Breast epithelium (tissue), 3 donors: Measurements from ENCODE around the gene PKN1.

ENCODE experiments used
- POLR2A ChIP-seq: fragments of 450-650 bp; IDR thresholded peaks from one replicate; pipeline ENCODE4 v1.6.1; 2016; ENCODE audit warnings: antibody characterized with exemption, mild to moderate bottlenecking, moderate library complexity
- TF ChIP-seq, protein P1 (sequence below), 3 donors: fragments of 450-650 bp; IDR thresholded peaks; one replicate each; pipeline ENCODE4 v1.5.1; 2016 to 2017; ENCODE audit warnings: antibody characterized with exemption in 3 of 3, mild to moderate bottlenecking in 3 of 3, moderate library complexity in 3 of 3

DNA sequence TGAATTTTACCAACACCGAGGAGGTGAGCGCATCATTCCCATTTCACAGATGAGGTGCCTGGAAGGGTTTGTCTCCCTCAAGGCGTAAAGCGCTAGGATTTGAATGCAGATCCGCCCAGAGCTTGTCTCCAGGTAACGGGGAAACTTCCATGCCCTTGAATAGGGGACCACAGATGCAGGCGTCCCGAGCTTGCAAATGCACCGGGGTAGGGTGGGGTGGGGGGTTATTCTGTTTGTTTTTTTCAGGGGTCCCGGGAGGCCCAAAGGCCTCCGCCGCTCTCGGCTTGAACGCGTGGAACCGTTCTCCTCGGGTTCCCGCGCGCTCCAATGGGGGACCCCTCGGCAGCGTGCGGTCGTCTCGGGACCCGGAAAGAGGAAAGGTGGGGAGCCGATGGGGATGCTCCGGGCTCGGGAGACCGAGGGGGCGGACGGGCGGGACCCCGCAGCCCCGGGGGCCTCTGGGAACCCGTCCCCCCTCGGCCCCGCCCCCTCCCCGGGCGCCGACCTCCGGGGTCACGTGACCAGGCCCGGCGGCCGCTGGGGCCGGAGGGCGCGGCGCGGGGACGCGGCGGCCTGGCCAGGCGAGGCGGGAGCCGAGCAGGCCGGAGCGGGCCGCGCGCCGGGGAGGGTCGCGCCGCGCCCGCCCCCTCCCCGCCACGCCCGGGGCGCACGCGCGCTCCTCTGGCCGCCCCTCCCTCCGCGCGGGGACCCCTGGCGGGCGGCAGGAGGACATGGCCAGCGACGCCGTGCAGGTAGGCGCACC lies at the start of gene PKN1:
- TF ChIP-seq, protein P1, sequence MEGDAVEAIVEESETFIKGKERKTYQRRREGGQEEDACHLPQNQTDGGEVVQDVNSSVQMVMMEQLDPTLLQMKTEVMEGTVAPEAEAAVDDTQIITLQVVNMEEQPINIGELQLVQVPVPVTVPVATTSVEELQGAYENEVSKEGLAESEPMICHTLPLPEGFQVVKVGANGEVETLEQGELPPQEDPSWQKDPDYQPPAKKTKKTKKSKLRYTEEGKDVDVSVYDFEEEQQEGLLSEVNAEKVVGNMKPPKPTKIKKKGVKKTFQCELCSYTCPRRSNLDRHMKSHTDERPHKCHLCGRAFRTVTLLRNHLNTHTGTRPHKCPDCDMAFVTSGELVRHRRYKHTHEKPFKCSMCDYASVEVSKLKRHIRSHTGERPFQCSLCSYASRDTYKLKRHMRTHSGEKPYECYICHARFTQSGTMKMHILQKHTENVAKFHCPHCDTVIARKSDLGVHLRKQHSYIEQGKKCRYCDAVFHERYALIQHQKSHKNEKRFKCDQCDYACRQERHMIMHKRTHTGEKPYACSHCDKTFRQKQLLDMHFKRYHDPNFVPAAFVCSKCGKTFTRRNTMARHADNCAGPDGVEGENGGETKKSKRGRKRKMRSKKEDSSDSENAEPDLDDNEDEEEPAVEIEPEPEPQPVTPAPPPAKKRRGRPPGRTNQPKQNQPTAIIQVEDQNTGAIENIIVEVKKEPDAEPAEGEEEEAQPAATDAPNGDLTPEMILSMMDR (IDR thresholded peaks at IDR 0.05), result no peak
- no peak for TF ChIP-seq POLR2A
